Gastrocnemius medialis (tissue), 4 donors: ENCODE measurements around the gene IGSF21. TPM values are rescaled to one million over a fixed set of nuclear protein-coding genes. Genes with fewer than 3 reads are reported as not detected.

Experiments used
- ATAC-seq, 2 donors: fragments of 150-250 bp; one replicate each; pipeline ENCODE4 v1.9.1; 2016
- DNase-seq, 2 donors: peaks; one replicate each; pipeline ENCODE4 v3.0.0-alpha.2; 2019
- H3K27ac ChIP-seq, 4 donors: fragments of 200-600 bp; sonication (generic); 1 replicate in 1 of 4; 2 replicates in 3 of 4; pipeline ENCODE4 v1.5.1; 2016 to 2018; ENCODE audit warnings: mild to moderate bottlenecking in 2 of 4, moderate library complexity in 1 of 4
- H3K27me3 ChIP-seq, 3 donors: fragments of 200-600 bp; sonication (generic) in 2 of 3; 1 replicate in 1 of 3; 2 replicates in 2 of 3; pipeline versions ENCODE4 v1.5.1 to v1.6.0; 2016 to 2019; ENCODE audit warnings: mild to moderate bottlenecking in 1 of 3, moderate library complexity in 1 of 3
- H3K36me3 ChIP-seq, 2 donors: fragments of 200-600 bp; sonication (generic) in 1 of 2; one replicate each; pipeline ENCODE4 v1.5.1; 2017 to 2018
- H3K4me1 ChIP-seq, 2 donors: fragments of 200-600 bp; sonication (generic) in 1 of 2; one replicate each; pipeline ENCODE4 v1.5.1; 2016 to 2017; ENCODE audit warnings: mild to moderate bottlenecking in 2 of 2
- H3K4me3 ChIP-seq, 4 donors: fragments of 200-600 bp; sonication (generic) in 3 of 4; 1 replicate in 1 of 4; 2 replicates in 3 of 4; pipeline ENCODE4 v1.5.1; 2016 to 2019; ENCODE audit warnings: mild to moderate bottlenecking in 2 of 4
- H3K9me3 ChIP-seq, 3 donors: fragments of 200-600 bp; sonication (generic) in 2 of 3; 1 replicate in 1 of 3; 2 replicates in 2 of 3; pipeline ENCODE4 v1.5.1; 2016 to 2019
- CTCF ChIP-seq, 5 experiments: fragments of 450-650 bp in 3 of 5; fragments of 200-600 bp in 2 of 5; sonication (generic) in 2 of 5; IDR thresholded peaks in 4 of 5; conservative IDR thresholded peaks in 1 of 5; 1 replicate in 4 of 5; 2 replicates in 1 of 5; pipeline ENCODE4 v1.5.1; 2016 to 2019; ENCODE audit warnings: antibody characterized with exemption in 5 of 5, mild to moderate bottlenecking in 3 of 5, moderate library complexity in 3 of 5
- POLR2A ChIP-seq, 2 donors: fragments of 450-650 bp; IDR thresholded peaks; one replicate each; pipeline ENCODE4 v1.6.1; 2017; ENCODE audit warnings: antibody characterized with exemption in 2 of 2, mild to moderate bottlenecking in 2 of 2, moderate library complexity in 2 of 2
- in situ Hi-C, 4 donors: fragments of 200-750 bp; cut with MboI; loops; one replicate each; pipeline versions ENCODE4 v1.15.0 to v1.8.0; 2017; ENCODE audit warnings: low sequenced_read_pairs in 4 of 4
- intact Hi-C: fragments of 100-400 bp; cut with DNase I; formaldehyde crosslinking; loops from one replicate; pipeline ENCODE4 v1.15.1; 2023; ENCODE audit warnings: low total_unique reads
- total RNA-seq, 4 donors: library from RNA; depleted of rRNA; stranded (reverse); fragments of >200 nt; gene quantifications; one replicate each; pipeline versions ENCODE4 v1.1.0 to v1.2.3, GENCODE V29; 2016

IGSF21 gene
- total RNA-seq, 4 donors from 2014 or later = 0.32 to 0.66 (median 0.53) TPM

DNA sequence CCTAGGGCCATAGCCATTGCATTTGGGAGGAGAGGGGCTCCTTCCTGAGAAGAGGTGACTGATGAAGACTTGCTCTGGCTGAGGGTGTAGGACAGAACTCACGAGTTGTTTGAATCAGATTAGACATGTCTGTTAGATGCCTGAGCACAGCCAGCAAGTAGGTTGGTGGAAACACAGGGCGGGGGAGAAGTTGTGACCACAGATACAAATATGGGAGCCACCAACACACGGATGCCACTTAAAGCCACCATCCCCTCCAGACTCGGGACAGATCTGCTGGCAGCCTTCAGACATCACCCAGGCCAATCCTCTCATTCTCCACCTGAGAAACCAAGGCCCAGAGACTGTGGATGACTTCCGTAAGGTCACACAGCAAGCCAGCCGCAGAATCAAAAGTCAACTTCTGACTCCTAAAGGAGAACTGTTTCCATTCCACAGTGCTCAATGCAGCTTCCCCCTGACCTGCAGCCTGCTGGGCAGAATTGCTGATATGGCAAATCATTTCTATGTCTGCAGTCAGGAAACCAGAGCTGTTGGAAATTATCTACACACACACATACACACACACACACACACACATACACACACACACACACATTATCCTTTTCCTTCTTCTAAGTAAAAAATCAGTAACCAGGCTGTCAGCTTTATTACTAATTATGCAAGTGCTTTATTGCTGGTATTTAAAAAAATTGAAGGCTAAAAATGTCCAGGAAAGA lies 196.7 kb downstream of the IGSF21 start:
- in situ Hi-C loops = no loop called here
- Histone ChIP-seq H3K36me3 (no peaks in the 10 kb centered on the region), H3K27me3 (peaks cover 0 to 9% (median 0%) of the 10 kb centered on the region in 3 donors), H3K27ac (no peak overlapping the region), H3K9me3 (no peaks in the 10 kb centered on the region), H3K4me3 (no peak overlapping the region), H3K4me1 (no peaks in the 10 kb centered on the region)
- intact Hi-C loops = no loop called here
- DNase-seq (no peak), ATAC-seq (no peak)
- TF ChIP-seq CTCF (IDR thresholded peaks at IDR 0.05 in 4 of 5, conservative IDR thresholded peaks at IDR 0.05 in 1 of 5) (no peak), POLR2A (IDR thresholded peaks at IDR 0.05) (no peak)

DNA sequence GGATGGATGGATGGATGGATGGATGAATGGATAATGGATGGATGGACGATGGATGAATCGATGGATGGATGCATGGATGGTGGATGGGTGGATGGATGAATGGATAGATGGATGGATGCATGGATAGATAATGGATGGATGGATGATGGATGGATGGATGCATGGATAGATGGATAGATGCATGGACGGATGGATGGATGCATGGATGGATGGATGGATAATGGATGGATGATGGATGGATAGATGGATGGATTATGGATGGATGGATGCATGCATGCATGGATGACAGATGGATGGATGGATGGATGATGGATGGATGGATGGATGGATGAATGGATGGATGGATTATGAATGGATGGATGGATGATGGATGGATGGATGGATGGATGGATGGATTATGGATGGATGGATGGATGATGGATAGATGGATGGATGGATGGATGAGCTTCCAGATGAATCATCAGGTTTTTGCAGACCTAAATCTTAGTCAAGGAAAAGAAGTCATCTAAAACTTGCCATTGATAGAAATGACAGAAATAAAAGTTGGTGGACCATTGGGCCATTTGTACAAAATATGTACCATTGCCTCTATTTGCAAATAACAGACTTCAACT lies 197.7 kb downstream of the IGSF21 start:
- in situ Hi-C loops = no loop called here
- no peaks in the 10 kb centered on the region for H3K4me1 ChIP-seq
- ATAC-seq (no peak), DNase-seq (no peak)
- no peak overlapping the region for H3K4me3 ChIP-seq
- peaks cover 0 to 9% (median 0%) of the 10 kb centered on the region in 3 donors for H3K27me3 ChIP-seq
- no peak overlapping the region for H3K27ac ChIP-seq
- H3K36me3 ChIP-seq = no peaks in the 10 kb centered on the region
- no peaks in the 10 kb centered on the region for H3K9me3 ChIP-seq
- intact Hi-C loops = no loop called here
- TF ChIP-seq CTCF (IDR thresholded peaks at IDR 0.05 in 4 of 5, conservative IDR thresholded peaks at IDR 0.05 in 1 of 5) (no peak), POLR2A (IDR thresholded peaks at IDR 0.05) (no peak)

- no peak for ATAC-seq
- no peaks in the 10 kb centered on the region for H3K4me1 ChIP-seq
- no peak overlapping the region for H3K4me3 ChIP-seq
- intact Hi-C loops = no loop called here
- in situ Hi-C loops = no loop called here
- no peak for DNase-seq
- no peaks in the 10 kb centered on the region for H3K9me3 ChIP-seq
- H3K36me3 ChIP-seq = no peaks in the 10 kb centered on the region
- no peak for TF ChIP-seq CTCF (IDR thresholded peaks at IDR 0.05 in 4 of 5, conservative IDR thresholded peaks at IDR 0.05 in 1 of 5)
- no peak for TF ChIP-seq POLR2A (IDR thresholded peaks at IDR 0.05)
- H3K27ac ChIP-seq = no peak overlapping the region
- peaks cover 0 to 13% (median 0%) of the 10 kb centered on the region in 3 donors for H3K27me3 ChIP-seq
These were observed 199.8 kb downstream of the IGSF21 start for GRCh38 chr1:18307329-18307898.

GRCh38 chr1:18309552-18310155 lies 202.1 kb downstream of the IGSF21 start:
- ATAC-seq = no peak
- Histone ChIP-seq H3K27me3 (peaks cover 0 to 5% (median 3%) of the 10 kb centered on the region in 3 donors), H3K27ac (no peak overlapping the region), H3K4me1 (no peaks in the 10 kb centered on the region), H3K9me3 (no peaks in the 10 kb centered on the region), H3K36me3 (no peaks in the 10 kb centered on the region), H3K4me3 (no peak overlapping the region)
- intact Hi-C loops (no loop called here), in situ Hi-C loops (no loop called here)
- no peak for TF ChIP-seq POLR2A (IDR thresholded peaks at IDR 0.05)
- TF ChIP-seq CTCF (IDR thresholded peaks at IDR 0.05 in 4 of 5, conservative IDR thresholded peaks at IDR 0.05 in 1 of 5) = no peak
- DNase-seq = no peak
